ENCODE data around the gene TKT.

Gene TKT

GRCh38 chr3:53184701-53185100 is 71.1 kb downstream of the TKT start:
- no peaks in the 10 kb centered on the region for H3K27me3 Mint-ChIP-seq (ENCODE audit: low read depth, poor library complexity)
- no peak for DNase-seq
- no peak overlapping the region for H3K27ac Mint-ChIP-seq
- peaks cover 7% of the 10 kb centered on the region for H3K4me1 Mint-ChIP-seq
- H3K36me3 Mint-ChIP-seq (ENCODE audit: low read depth) = peaks cover 31% of the 10 kb centered on the region
- no peak overlapping the region for H3K4me3 Mint-ChIP-seq
- TF ChIP-seq, protein P1, sequence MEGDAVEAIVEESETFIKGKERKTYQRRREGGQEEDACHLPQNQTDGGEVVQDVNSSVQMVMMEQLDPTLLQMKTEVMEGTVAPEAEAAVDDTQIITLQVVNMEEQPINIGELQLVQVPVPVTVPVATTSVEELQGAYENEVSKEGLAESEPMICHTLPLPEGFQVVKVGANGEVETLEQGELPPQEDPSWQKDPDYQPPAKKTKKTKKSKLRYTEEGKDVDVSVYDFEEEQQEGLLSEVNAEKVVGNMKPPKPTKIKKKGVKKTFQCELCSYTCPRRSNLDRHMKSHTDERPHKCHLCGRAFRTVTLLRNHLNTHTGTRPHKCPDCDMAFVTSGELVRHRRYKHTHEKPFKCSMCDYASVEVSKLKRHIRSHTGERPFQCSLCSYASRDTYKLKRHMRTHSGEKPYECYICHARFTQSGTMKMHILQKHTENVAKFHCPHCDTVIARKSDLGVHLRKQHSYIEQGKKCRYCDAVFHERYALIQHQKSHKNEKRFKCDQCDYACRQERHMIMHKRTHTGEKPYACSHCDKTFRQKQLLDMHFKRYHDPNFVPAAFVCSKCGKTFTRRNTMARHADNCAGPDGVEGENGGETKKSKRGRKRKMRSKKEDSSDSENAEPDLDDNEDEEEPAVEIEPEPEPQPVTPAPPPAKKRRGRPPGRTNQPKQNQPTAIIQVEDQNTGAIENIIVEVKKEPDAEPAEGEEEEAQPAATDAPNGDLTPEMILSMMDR (IDR thresholded peaks at IDR 0.05) = no peak
- no peaks in the 10 kb centered on the region for H3K9me3 Mint-ChIP-seq

DNA sequence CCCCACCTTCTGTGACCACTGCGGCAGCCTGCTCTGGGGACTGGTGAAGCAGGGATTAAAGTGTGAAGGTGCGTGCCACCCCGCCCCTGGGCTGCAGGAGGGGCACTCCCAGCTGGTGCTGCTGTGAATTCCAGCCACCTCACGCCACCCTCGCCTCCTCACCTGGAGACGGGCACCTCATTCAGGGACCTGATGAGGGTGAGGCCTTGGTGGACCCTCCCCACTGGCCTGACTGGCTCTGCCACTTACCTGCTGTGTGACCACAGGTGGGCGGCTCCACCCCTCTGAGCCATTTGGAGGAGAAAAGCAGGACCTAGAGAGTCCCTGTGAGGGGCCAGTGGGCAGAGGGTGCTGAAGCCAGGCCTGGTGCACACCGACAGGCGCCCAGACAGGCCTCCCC is 72.3 kb downstream of the TKT start:
- Mint-ChIP-seq H3K36me3 (ENCODE audit: low read depth) (peaks cover 41% of the 10 kb centered on the region), H3K9me3 (no peaks in the 10 kb centered on the region), H3K4me1 (peaks cover 7% of the 10 kb centered on the region), H3K27me3 (ENCODE audit: low read depth, poor library complexity) (no peaks in the 10 kb centered on the region), H3K27ac (no peak overlapping the region), H3K4me3 (no peak overlapping the region)
- TF ChIP-seq, protein P1 (IDR thresholded peaks at IDR 0.05) = no peak
- no peak for DNase-seq

DNA sequence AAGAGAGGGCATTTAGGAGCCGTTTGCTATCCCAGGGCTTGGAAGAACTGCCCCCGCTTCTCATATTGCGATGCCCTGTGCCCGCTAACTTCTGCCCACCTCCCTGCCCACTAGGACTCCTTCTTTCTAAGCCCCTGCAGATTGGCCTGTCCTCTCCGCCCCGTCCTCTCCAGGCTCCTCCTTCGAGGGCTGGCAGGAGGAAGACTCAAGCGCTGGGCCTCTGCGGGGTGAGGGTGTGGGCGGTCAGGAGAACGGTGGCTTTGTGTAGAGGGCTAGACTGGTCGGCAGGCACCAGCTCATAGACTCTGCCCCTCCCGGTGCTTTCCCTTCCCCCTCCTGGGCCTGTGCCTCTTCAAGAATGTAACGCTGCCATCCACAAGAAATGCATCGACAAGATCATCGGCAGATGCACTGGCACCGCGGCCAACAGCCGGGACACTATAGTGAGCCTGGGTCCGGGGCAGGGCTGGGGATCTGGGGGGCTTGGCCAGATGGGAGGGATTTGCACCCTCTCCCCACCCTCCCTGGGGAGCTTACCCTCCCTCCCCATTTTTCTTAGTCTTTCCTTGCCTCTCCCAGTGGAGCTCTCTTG is 73.0 kb downstream of the TKT start:
- H3K36me3 Mint-ChIP-seq (ENCODE audit: low read depth) = peaks cover 41% of the 10 kb centered on the region
- H3K4me1 Mint-ChIP-seq = peaks cover 7% of the 10 kb centered on the region
- TF ChIP-seq, protein P1 (IDR thresholded peaks at IDR 0.05) = no peak
- no peak overlapping the region for H3K27ac Mint-ChIP-seq
- H3K4me3 Mint-ChIP-seq = no peak overlapping the region
- H3K9me3 Mint-ChIP-seq = no peaks in the 10 kb centered on the region
- no peak for DNase-seq
- no peaks in the 10 kb centered on the region for H3K27me3 Mint-ChIP-seq (ENCODE audit: low read depth, poor library complexity)

DNA sequence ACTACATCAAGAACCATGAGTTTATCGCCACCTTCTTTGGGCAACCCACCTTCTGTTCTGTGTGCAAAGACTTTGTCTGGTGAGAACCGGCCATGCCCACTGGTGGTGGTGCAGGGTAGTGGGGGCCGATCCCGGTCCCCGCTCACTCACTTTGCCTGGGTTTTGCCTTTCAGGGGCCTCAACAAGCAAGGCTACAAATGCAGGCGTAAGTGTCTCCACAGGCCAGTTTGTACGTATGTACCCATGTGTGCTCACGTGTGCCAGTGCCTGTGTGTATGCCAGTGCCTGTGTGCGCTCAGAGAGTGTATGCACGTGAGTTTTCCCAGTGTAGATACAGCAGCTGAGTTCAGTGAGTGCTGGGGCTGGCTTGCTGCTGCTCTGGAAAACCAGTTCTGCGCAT is 74.3 kb downstream of the TKT start:
- no peak for DNase-seq
- Mint-ChIP-seq H3K9me3 (no peaks in the 10 kb centered on the region), H3K4me3 (no peak overlapping the region), H3K27ac (no peak overlapping the region), H3K4me1 (peaks cover 7% of the 10 kb centered on the region), H3K36me3 (ENCODE audit: low read depth) (peaks cover 36% of the 10 kb centered on the region), H3K27me3 (ENCODE audit: low read depth, poor library complexity) (no peaks in the 10 kb centered on the region)
- TF ChIP-seq, protein P1 (IDR thresholded peaks at IDR 0.05) = no peak

- Mint-ChIP-seq H3K27me3 (ENCODE audit: low read depth, poor library complexity) (no peaks in the 10 kb centered on the region), H3K36me3 (ENCODE audit: low read depth) (peaks cover 36% of the 10 kb centered on the region), H3K27ac (no peak overlapping the region), H3K4me3 (no peak overlapping the region), H3K9me3 (no peaks in the 10 kb centered on the region), H3K4me1 (peaks cover 7% of the 10 kb centered on the region)
- no peak for DNase-seq
- TF ChIP-seq, protein P1 (IDR thresholded peaks at IDR 0.05) = no peak
Measured at GRCh38 chr3:53181024-53181371, 74.8 kb downstream of the TKT start.

DNA sequence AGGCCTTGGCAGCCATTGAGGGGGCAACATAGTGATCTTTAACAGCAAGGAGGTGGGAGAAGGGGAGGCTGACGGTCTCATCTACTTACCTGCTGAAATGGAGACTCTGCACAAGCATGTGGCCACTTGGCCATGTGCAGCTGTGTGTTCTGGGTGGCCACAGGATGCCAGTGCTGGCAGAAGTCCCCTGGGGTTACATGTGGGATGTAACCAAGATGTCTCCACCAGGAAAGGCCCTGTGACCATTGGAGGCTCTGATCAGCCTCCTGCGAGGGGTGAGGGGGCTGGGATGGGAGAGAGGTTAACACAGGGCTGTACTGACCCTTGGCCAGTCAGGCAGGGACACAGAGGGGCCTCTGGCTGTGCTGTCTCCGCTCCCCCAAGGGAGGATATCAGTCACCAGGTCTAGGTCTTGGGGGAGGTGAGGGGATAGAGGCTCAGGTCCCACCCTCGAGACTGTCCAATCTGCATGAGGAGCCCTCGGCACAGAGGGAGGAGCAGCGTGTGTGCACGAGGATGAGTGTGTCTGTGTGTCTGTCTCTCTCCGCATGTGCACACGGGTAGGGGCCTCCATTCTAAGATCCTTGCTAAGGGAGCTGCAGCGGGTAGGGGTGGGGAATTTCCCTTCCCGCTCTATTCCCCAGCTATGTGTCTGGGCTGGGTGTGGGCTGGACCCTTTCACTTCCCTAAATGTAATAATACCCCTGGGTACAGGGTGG is 75.4 kb downstream of the TKT start:
- Mint-ChIP-seq H3K9me3 (no peaks in the 10 kb centered on the region), H3K4me3 (no peak overlapping the region), H3K4me1 (peaks cover 7% of the 10 kb centered on the region), H3K27me3 (ENCODE audit: low read depth, poor library complexity) (no peaks in the 10 kb centered on the region), H3K27ac (peak overlapping the region; percentile 90), H3K36me3 (ENCODE audit: low read depth) (peaks cover 36% of the 10 kb centered on the region)
- TF ChIP-seq, protein P1 (IDR thresholded peaks at IDR 0.05) = no peak
- DNase-seq = no peak
